ENCODE measurements around the gene FGD6. TPM values are rescaled to one million over a fixed set of nuclear protein-coding genes. Genes with fewer than 3 reads are reported as not detected.

The FGD6 gene
- total and polyA plus RNA-seq, 7 experiments from 2014 or later, result 0.35 to 8.6 (median 1.1) TPM

GRCh38 chr12:95054206-95054605, 163.1 kb downstream of the FGD6 start:
- Histone ChIP-seq H3K36me3 (ENCODE audit: control insufficient read depth in 2 of 3, insufficient read depth in 3 of 3, low read length in 3 of 3) (peaks cover 0 to 46% (median 0%) of the 10 kb centered on the region in 3 experiments), H3K9me3 (ENCODE audit: control insufficient read depth in 2 of 3, low read length in 3 of 3) (no peaks in the 10 kb centered on the region), H3K4me1 (ENCODE audit: control insufficient read depth in 2 of 2, insufficient read depth in 2 of 2, low read length in 2 of 2) (no peaks in the 10 kb centered on the region), H3K27ac (ENCODE audit: low read depth, low read length) (no peak overlapping the region), H3K4me3 (ENCODE audit: low read length) (no peak overlapping the region), H3K27me3 (ENCODE audit: control insufficient read depth in 2 of 2, insufficient read depth in 2 of 2, low read length in 2 of 2) (no peaks in the 10 kb centered on the region)
- ChIA-PET POLR2A (no interaction called here), CTCF (no interaction called here)
- intact Hi-C loops (cut with micrococcal nuclease), result no loop called here
- Mint-ChIP-seq H3K4me1 (no peaks in the 10 kb centered on the region), H3K36me3 (peaks cover 0 to 35% (median 9%) of the 10 kb centered on the region in 5 donors), H3K27ac (no peak overlapping the region), H3K9me3 (no peaks in the 10 kb centered on the region), H3K27me3 (no peaks in the 10 kb centered on the region), H3K4me3 (no peak overlapping the region)
- no peak for ATAC-seq
- DNase-seq, result no peak

DNA sequence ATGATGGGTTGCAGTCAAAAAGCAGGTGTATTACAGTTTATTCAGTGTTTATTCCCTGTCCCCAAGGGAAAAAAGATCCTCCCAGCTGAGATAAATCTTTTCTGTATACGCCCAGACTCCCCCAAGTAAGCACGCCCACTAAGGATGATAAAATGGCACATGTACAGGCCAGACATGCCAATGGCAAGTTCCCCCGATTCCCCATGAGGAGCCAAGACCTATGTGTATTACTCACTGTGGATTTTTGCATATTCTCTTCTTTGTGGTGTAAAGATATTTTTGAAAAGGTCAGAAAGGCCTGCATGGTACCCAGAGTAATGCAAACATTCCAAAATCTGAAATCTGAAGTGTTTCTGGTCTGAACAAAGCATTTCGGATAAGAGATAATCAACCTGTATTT, 166.0 kb downstream of the FGD6 start:
- Mint-ChIP-seq H3K27me3 (no peaks in the 10 kb centered on the region), H3K27ac (peak overlapping the region in 1 of 9 donors; percentile 2), H3K9me3 (no peaks in the 10 kb centered on the region), H3K4me1 (no peaks in the 10 kb centered on the region), H3K4me3 (no peak overlapping the region), H3K36me3 (peaks cover 0 to 44% (median 19%) of the 10 kb centered on the region in 5 donors)
- intact Hi-C loops (cut with micrococcal nuclease), result no loop called here
- no peak for ATAC-seq
- H3K4me3 ChIP-seq (ENCODE audit: low read length), result no peak overlapping the region
- no peak overlapping the region for H3K27ac ChIP-seq (ENCODE audit: low read depth, low read length)
- peaks cover 0 to 47% (median 4%) of the 10 kb centered on the region in 3 experiments for H3K36me3 ChIP-seq (ENCODE audit: control insufficient read depth in 2 of 3, insufficient read depth in 3 of 3, low read length in 3 of 3)
- no peak for DNase-seq
- no peaks in the 10 kb centered on the region for H3K27me3 ChIP-seq (ENCODE audit: control insufficient read depth in 2 of 2, insufficient read depth in 2 of 2, low read length in 2 of 2)
- ChIA-PET CTCF (no interaction called here), POLR2A (no interaction called here)
- no peaks in the 10 kb centered on the region for H3K9me3 ChIP-seq (ENCODE audit: control insufficient read depth in 2 of 3, low read length in 3 of 3)
- no peaks in the 10 kb centered on the region for H3K4me1 ChIP-seq (ENCODE audit: control insufficient read depth in 2 of 2, insufficient read depth in 2 of 2, low read length in 2 of 2)

- peaks cover 0 to 14% (median 4%) of the 10 kb centered on the region in 3 experiments for H3K36me3 ChIP-seq (ENCODE audit: control insufficient read depth in 2 of 3, insufficient read depth in 3 of 3, low read length in 3 of 3)
- CTCF ChIA-PET, result no interaction called here
- H3K4me1 ChIP-seq (ENCODE audit: control insufficient read depth in 2 of 2, insufficient read depth in 2 of 2, low read length in 2 of 2), result peaks cover 0 to 14% of the 10 kb centered on the region in 2 donors
- no peak overlapping the region for H3K27ac Mint-ChIP-seq
- peaks cover 7 to 43% (median 34%) of the 10 kb centered on the region in 7 donors for H3K4me1 Mint-ChIP-seq
- intact Hi-C loops (cut with micrococcal nuclease), result loop anchor here in 1 of 2 donors (5.0 kb wide), 1 partner anchor 36 kb away; the partner anchor contains the start of gene NDUFA12
- no peak overlapping the region for H3K4me3 ChIP-seq (ENCODE audit: low read length)
- POLR2A ChIA-PET, result no interaction called here
- H3K4me3 Mint-ChIP-seq, result no peak overlapping the region
- H3K27me3 Mint-ChIP-seq, result no peaks in the 10 kb centered on the region
- H3K27me3 ChIP-seq (ENCODE audit: control insufficient read depth in 2 of 2, insufficient read depth in 2 of 2, low read length in 2 of 2), result no peaks in the 10 kb centered on the region
- H3K9me3 ChIP-seq (ENCODE audit: control insufficient read depth in 2 of 3, low read length in 3 of 3), result no peaks in the 10 kb centered on the region
- no peak overlapping the region for H3K27ac ChIP-seq (ENCODE audit: low read depth, low read length)
- no peaks in the 10 kb centered on the region for H3K9me3 Mint-ChIP-seq
- ATAC-seq (no peak), DNase-seq (no peak)
- peaks cover 0 to 34% (median 14%) of the 10 kb centered on the region in 5 donors for H3K36me3 Mint-ChIP-seq
Observed at GRCh38 chr12:95037906-95038305, 179.4 kb downstream of the FGD6 start.

DNA sequence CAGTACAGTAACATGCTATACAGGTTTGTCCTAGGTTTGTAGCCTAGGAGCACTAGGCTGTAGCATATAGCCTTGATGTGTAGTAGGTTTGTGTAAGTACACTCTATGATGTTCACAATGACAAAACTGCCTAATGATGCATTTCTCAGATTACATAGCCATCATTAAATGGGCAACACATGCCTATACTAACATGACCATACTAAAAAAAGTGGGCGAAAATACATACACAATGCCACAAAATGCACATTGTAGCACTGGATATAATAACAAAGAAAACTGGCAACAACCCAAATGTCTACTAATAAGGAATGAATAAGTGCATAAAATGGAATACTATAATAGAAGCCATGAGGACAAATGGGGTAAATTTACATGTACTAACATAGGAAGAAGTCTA, 182.5 kb downstream of the FGD6 start:
- Histone ChIP-seq H3K27me3 (ENCODE audit: control insufficient read depth in 2 of 2, insufficient read depth in 2 of 2, low read length in 2 of 2) (no peaks in the 10 kb centered on the region), H3K9me3 (ENCODE audit: control insufficient read depth in 2 of 3, low read length in 3 of 3) (no peaks in the 10 kb centered on the region), H3K27ac (ENCODE audit: low read depth, low read length) (no peak overlapping the region), H3K4me3 (ENCODE audit: low read length) (no peak overlapping the region), H3K36me3 (ENCODE audit: control insufficient read depth in 2 of 3, insufficient read depth in 3 of 3, low read length in 3 of 3) (peaks cover 0 to 17% (median 4%) of the 10 kb centered on the region in 3 experiments), H3K4me1 (ENCODE audit: control insufficient read depth in 2 of 2, insufficient read depth in 2 of 2, low read length in 2 of 2) (peaks cover 0 to 9% of the 10 kb centered on the region in 2 donors)
- Mint-ChIP-seq H3K9me3 (no peaks in the 10 kb centered on the region), H3K4me3 (peak overlapping the region in 5 of 10 donors; percentile 7 to 62 (median 37)), H3K36me3 (peaks cover 0 to 27% (median 9%) of the 10 kb centered on the region in 5 donors), H3K27me3 (no peaks in the 10 kb centered on the region), H3K27ac (peak overlapping the region in 4 of 9 donors; percentile 44 to 78 (median 68)), H3K4me1 (peaks cover 5 to 22% (median 18%) of the 10 kb centered on the region in 7 donors)
- intact Hi-C loops (cut with micrococcal nuclease), result loop anchor here in 1 of 2 donors (5.0 kb wide), 1 partner anchor 32 kb away; the partner anchor contains the start of gene NDUFA12
- no peak for ATAC-seq
- DNase-seq, result no peak
- ChIA-PET CTCF (interaction anchor here (0.7 kb wide), 2 partner anchors 44 to 61 kb away, joined by 3 to 4 read pairs; no protein-coding TSS in a partner anchor), POLR2A (interaction anchor here (0.7 kb wide), 2 partner anchors 9 to 1547 kb away, joined by 3 to 6 read pairs; no protein-coding TSS in a partner anchor)

Other genes with a start within 250 kb of the FGD6 start
- gene NDUFA12, start 213.8 kb downstream of the FGD6 start, total RNA-seq, result 100 to 1,000 TPM in 1 of 5 experiments, 10 to 100 TPM in 4; 57.8 to 123 (median 68.5) TPM
- gene NDUFA12, start 213.8 kb downstream of the FGD6 start, polyA plus RNA-seq, result 100 to 1,000 TPM; 393 to 507 TPM
- gene NR2C1, start 143.8 kb downstream of the FGD6 start, total RNA-seq, result 10 to 100 TPM; 30.5 to 66.8 (median 58.7) TPM
- gene NR2C1, start 143.8 kb downstream of the FGD6 start, polyA plus RNA-seq, result 10 to 100 TPM; 12.5 to 15.9 TPM
- gene VEZT, start 340 bp upstream of the FGD6 start, total RNA-seq, result 10 to 100 TPM; 37.2 to 48.8 (median 44.2) TPM
- 10 to 100 TPM; 23.2 to 26.9 TPM for gene VEZT, start 340 bp upstream of the FGD6 start, polyA plus RNA-seq

Measured in naive thymus-derived CD4-positive, alpha-beta T cell (primary cell).